GM21786 (cell line): Measurements from ENCODE around the gene GMFB.
"Not testable (repeated sequence)": the region's sequence is repeated elsewhere in the genome, so short reads cannot be mapped to it uniquely, and the experiment has no call there.

ENCODE experiments used
- ATAC-seq: cut with Tn5 transposase; IDR thresholded peaks from one replicate; pipeline ENCODE4 v1.9.1; 2021; ENCODE audit not compliant: unreplicated experiment

The GMFB gene

GRCh38 chr14:54462048-54462447 is 26.7 kb downstream of the GMFB start:
- no peak for ATAC-seq

- no peak for ATAC-seq
Measured at GRCh38 chr14:54459106-54459505, 29.7 kb downstream of the GMFB start.

GRCh38 chr14:54458536-54458935 is 30.2 kb downstream of the GMFB start:
- ATAC-seq = not testable (repeated sequence)

- no peak for ATAC-seq
Measured at GRCh38 chr14:54457609-54457996, 31.2 kb downstream of the GMFB start.

- not testable (repeated sequence) for ATAC-seq
Measured at GRCh38 chr14:54456820-54457608, 31.8 kb downstream of the GMFB start.

- ATAC-seq = no peak
Measured at GRCh38 chr14:54455363-54455762, 33.4 kb downstream of the GMFB start.

GRCh38 chr14:54453990-54454389 is 34.8 kb downstream of the GMFB start:
- not testable (repeated sequence) for ATAC-seq

GRCh38 chr14:54453252-54453651 is 35.5 kb downstream of the GMFB start:
- no peak for ATAC-seq

- ATAC-seq = no peak
Measured at GRCh38 chr14:54451961-54452360, 36.8 kb downstream of the GMFB start.

GRCh38 chr14:54451121-54451601 is 37.6 kb downstream of the GMFB start:
- ATAC-seq = no peak

- ATAC-seq = peak; percentile 84
Measured at GRCh38 chr14:54450535-54450934, 38.2 kb downstream of the GMFB start.

- ATAC-seq = no peak
Measured at GRCh38 chr14:54447231-54447692, 41.5 kb downstream of the GMFB start.

- ATAC-seq = no peak
Measured at GRCh38 chr14:54446161-54446693, 42.6 kb downstream of the GMFB start.

GRCh38 chr14:54444681-54445080 is 44.1 kb downstream of the GMFB start:
- ATAC-seq = no peak

GRCh38 chr14:54443981-54444380 is 44.8 kb downstream of the GMFB start:
- no peak for ATAC-seq

- ATAC-seq = not testable (repeated sequence)
Measured at GRCh38 chr14:54442961-54443360, 45.8 kb downstream of the GMFB start.

- ATAC-seq = peak; percentile 95
Measured at GRCh38 chr14:54440873-54441868, 47.6 kb downstream of the GMFB start, which contains the start of gene CNIH1. CNIH1 (minus strand) TSS chr14:54441374; CDS start chr14:54441327, 47 bp downstream.

GRCh38 chr14:54440476-54440872 is 48.3 kb downstream of the GMFB start:
- no peak for ATAC-seq

- no peak for ATAC-seq
Measured at GRCh38 chr14:54440037-54440436, 48.7 kb downstream of the GMFB start.

- no peak for ATAC-seq
Measured at GRCh38 chr14:54438703-54439102, 50.1 kb downstream of the GMFB start.

GRCh38 chr14:54437954-54438353 is 50.8 kb downstream of the GMFB start:
- ATAC-seq = not testable (repeated sequence)
